SH-SY5Y (cell line): Measurements from ENCODE around the gene CNTN5.

ENCODE experiments used
- GATA2 ChIP-seq: IDR thresholded peaks from 2 replicates; pipeline ENCODE4 v1.6.1; 2011; ENCODE audit warnings: mild to moderate bottlenecking, low read depth, low read length
- GATA3 ChIP-seq: IDR thresholded peaks from 2 replicates; pipeline ENCODE4 v1.6.1; 2011; ENCODE audit warnings: low read depth, mild to moderate bottlenecking, low read length, moderate library complexity

CNTN5 gene

DNA sequence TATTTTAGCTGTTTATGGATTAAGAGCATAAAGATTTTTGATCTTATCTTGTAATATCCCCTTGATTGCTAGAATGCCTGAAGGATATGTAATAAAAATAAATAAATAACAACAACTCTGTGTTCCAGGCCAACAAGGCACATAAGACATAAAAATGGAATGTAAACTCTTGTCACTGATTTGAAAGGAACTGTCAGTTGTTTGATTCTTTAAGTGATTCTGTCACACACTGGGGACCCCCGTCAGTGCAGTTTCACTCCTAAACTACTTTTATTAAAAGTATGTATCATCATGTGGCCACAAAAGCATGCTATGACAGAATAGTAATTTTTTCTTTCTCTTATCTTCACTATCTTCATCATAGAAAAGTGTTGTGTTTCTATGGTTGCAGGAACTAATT is 572.4 kb downstream of the CNTN5 start:
- no peak for TF ChIP-seq GATA3
- TF ChIP-seq GATA2 = no peak

DNA sequence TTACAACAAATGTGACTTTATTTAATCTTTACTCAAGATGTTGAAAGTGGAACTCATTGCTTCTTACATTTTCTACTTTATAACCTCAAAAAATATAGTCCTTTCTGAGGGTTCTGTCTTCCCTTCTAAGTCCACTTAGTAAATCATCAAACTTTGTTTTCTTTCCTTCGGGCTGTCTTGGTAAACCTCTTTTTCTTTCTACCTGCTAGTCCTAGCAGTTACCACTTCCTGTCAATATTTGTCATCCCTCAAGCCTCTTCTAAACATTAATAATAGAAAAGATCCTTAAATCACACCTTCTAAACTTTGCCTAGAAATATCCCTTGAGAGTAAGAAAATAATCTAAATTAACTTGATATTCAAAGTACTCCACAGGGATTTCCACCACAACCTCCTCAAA is 580.4 kb downstream of the CNTN5 start:
- no peak for TF ChIP-seq GATA3
- no peak for TF ChIP-seq GATA2

DNA sequence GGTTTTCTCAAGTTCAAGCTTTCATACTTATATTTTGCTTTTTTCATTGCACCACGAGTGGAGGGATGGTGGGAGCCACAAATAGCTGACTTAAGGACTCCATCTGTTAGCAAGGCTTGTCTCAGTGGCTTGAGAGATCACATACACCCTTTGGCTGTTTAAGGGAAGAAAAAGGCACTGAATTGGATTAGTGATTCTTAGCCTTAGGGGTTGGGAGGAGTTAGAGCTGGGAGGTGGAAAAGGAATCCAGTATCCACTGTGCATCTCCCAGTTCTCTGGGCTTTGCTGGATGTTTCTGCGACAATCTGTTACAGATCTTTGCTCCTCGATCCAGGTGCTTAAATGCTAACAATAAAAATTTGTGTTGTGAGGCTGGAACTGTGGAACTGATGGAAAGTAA is 593.6 kb downstream of the CNTN5 start:
- TF ChIP-seq GATA2 (no peak), GATA3 (no peak)

DNA sequence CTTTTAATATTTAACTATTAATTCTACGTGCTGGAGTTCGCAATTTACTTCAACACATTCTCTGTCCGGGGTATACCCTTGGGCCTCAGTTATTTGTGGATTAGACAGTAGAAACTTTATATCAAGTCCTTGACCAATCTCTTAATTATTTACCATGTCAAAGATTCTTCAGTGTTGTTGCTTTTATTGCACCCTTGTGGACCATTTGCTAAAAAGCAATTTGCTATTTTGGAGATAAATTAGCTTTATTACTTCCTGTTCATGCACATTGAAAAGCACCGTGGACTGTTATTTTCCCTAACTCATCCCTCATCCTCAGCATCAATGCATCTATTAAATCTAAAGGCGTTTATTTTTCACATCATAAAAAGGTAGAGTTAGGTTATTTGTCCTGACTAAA is 609.9 kb downstream of the CNTN5 start:
- no peak for TF ChIP-seq GATA2
- TF ChIP-seq GATA3 = no peak

DNA sequence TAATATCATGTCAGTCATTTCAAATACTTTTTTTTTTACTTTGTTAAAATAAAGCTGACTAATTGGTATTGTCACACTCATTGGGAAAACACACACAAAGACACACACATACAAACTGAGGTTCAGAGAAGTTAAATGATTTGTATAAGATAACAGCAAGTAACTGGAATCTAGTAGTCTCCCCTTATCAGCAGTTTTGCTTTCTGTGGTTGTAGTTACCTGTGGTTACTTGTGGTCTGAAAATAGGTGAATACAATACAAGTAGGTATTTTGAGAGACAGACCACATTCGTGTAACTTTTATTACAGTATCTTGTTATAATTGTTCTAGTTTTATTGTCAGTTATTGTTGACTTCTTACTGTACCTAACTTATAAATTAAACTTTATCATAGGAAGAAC is 610.9 kb downstream of the CNTN5 start:
- TF ChIP-seq GATA3 = no peak
- no peak for TF ChIP-seq GATA2

DNA sequence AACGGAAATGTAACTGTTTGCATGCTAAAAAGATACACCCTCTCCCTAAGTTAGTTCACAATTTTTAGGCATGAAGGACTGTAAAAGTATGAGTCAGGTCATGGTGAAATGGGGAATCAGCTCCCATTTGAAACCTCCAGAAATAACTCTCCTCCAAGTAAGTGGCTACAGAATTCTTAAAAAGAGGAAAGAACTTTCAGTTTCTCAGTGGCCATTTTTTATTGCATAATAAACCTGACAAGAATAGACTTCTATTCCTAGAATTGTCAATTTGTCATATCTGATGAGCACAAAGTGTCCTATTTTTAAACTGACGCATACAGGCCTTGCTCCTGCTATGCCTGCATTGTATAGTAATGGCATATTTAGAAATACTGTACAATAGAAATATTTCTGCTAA is 612.2 kb downstream of the CNTN5 start:
- TF ChIP-seq GATA2 (no peak), GATA3 (no peak)

DNA sequence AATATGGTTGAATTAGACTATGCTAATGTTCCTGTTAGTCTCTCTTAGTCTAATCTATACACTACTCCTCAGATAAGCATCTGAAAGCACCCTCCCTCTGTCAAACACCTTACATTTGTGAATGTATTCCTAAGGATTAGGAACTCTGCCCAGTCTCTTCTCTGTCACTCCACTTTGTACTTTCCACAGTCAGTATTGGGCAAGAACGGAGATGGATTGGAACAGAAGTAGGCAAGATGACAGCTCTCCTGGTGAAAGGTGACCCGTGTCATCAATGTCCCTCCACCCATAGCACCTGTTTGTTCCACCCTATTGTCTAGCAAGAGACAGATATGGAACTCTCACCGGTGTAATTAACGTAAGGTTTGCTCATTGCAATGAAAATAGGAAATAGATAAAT is 613.8 kb downstream of the CNTN5 start:
- no peak for TF ChIP-seq GATA2
- no peak for TF ChIP-seq GATA3

DNA sequence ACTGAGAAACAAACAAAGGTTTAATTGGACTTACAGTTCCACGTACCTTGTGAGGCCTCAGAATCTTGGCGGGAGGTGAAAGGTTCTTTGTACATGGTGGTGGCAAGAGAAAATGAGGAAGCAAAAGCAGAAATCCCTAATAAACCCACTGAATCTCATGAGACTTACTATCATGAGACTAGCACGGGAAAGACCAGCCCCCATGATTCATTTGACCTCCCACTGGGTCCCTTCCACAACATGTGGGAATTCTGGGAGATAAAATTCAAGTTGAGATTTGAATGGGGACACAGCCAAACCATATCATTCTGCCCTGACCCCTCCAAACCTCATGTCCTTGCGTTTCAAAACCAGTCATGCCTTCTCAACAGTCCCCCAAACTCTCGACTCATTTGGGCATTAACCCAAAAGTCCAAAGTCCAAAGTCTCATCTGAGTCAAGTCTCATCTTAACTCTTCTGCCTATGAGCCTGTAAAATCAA is 617.4 kb downstream of the CNTN5 start:
- TF ChIP-seq GATA2 (no peak), GATA3 (no peak)

DNA sequence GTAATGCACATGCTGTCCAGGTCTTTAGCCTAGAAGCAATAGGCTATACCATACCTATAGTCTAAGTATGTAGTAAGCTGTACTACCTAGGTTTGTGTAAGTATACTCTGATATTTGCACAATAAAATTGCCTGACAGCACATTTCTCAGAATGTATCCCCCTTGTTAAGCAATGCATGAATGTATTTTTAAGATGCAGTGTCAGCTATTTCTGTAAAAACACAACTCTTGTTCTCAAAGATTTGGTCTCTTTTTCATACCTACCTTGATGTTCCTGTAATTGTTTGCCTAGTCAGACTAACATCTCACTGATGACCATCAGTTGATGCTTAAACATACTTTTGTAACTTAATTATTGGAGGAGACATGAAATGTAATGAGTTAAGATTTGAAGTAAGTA is 619.9 kb downstream of the CNTN5 start:
- TF ChIP-seq GATA3 (no peak), GATA2 (no peak)

DNA sequence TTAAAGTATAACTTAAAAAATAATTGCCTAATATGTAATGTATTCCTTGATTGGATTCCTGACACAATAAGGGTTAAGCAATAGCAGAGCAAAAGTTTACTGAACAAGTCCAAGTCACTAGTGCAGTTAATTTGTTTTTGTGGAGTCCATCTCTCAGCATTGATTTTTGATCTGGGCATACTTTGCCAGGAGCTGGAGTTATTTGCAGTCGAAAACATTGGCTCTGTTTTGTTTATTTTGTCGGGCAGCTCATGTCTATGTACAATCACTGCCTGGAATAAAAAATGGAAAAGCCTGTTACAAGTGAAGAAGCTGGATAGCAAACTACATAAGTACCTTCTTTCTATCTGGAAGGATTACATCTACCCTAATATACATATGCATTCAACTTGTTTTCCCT is 625.2 kb downstream of the CNTN5 start:
- TF ChIP-seq GATA2 = no peak
- TF ChIP-seq GATA3 = no peak

DNA sequence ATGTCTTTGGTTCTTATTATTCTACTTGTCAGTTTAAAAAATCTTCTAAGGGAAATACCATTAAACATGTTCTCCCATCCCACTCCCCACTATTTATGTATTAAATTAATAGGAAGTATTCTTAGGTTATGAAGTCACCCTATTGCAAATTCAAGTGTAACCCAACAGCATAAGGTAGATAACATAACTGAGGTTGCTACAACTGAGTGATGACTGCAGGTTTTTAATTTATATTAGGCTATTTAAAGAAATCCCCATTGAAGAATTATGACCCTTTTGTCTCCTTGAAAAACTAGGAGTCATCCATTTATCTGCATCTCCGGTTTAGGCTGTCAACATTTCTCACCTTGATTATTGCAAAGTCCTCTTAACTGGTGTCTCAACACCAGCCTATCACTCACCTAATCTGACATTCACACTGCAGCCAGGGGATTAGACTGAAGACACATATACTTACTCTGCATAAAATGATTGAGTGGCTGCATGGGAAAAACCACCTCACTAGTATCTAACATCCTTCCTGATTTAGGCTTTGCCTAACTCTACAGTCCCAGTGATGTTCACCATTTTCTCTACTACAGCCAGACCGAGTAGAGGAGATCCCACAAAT is 649.4 kb downstream of the CNTN5 start:
- TF ChIP-seq GATA2 (no peak), GATA3 (no peak)

DNA sequence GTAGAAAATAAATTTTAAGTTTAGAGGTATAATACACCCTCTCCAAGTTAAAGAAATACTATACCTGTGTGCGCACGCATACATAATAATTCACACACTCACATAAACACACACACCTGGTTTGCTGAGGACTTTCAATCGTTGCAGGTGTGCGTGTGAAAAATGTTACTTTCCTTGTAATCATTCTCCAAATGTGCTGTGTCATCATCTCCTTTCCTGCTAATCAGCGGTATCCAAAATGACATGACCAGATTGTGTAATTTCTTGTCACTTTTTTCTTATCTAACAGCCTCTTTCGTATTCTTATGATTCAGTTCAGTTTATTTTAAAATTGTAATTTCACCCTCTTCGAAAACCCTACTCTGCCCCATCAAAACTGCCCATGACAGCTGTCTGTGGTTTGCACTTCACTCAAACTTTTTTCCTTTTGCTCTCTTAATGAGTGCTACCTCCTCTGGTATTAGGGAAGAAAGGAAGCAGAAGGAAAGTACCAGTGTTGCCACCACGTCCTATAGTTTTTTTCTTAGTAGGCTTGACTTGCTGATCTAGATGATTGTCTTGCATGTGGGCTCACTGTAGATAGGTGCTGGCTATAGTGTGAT is 651.2 kb downstream of the CNTN5 start:
- no peak for TF ChIP-seq GATA2
- TF ChIP-seq GATA3 = no peak

DNA sequence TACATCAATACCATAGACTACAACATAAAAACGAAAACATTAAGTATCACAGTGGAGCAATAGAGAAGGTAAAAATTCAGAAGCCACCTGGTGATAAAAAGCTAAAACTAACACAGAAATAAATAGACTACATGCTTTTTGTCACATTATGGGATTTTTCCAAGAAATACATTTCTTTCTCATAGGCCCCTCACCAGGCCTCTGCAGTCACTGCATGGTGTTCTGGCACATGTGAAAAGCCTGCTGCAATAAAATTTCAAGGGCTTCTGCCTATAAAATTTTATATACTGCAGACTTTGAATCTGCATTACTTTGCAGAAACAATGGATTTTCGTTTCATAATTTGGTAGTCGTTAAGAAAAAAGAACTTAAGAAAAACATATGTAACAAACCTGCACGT is 655.5 kb downstream of the CNTN5 start:
- TF ChIP-seq GATA2 = no peak
- no peak for TF ChIP-seq GATA3

DNA sequence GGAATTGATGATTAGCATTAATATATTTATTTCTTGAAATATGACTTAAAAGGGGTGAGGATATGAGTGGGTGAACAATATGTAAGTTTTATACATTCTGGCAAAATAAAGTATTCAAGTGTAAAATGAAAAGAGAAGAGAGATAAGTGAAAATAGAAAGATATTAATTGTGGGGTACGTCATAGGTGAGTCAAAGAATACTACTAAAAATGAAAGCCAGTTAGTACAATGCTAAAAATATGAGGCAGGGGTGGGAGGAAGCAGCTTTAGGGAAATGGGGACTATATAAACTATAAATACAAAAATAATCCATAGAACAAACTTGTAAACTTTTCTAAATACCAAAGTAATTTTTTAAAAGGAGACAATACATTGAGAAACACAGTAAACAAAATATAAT is 661.4 kb downstream of the CNTN5 start:
- TF ChIP-seq GATA2 = no peak
- no peak for TF ChIP-seq GATA3

DNA sequence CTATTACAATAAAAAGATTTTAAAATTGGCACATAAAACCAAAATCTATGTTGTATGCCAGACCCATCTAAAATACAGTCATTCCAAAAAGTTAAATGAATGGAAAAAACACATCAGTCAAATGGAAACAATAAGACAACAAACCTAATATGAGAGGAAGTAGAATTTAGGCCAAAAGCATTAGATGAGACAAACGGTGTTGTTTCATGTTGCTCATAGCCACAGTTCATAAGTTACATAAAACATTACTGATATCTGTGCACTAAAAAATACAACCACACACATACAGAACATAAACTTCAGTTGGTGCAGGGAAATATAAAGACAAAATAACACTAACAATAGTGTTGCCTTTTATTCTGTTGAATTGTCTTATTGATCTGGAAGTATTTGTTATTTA is 661.9 kb downstream of the CNTN5 start:
- TF ChIP-seq GATA3 = no peak
- TF ChIP-seq GATA2 = no peak

DNA sequence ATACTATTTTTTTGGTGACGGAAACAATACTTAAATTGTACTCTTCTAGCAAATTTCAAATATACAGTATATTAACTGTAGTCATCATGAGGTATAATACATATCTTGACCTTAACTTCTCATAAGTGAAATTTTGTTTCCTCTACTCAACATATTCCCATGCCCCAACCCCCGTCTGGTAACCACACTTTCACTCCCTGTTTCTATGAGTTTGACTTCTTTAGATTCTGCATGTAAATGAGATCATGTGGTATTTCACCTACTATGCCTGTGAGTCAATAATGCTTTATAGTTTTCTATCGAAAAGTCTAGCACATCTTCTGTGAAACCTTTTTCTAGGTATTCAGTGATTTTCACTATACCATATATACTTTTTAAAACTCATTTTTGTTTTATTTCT is 663.2 kb downstream of the CNTN5 start:
- no peak for TF ChIP-seq GATA3
- TF ChIP-seq GATA2 = no peak

DNA sequence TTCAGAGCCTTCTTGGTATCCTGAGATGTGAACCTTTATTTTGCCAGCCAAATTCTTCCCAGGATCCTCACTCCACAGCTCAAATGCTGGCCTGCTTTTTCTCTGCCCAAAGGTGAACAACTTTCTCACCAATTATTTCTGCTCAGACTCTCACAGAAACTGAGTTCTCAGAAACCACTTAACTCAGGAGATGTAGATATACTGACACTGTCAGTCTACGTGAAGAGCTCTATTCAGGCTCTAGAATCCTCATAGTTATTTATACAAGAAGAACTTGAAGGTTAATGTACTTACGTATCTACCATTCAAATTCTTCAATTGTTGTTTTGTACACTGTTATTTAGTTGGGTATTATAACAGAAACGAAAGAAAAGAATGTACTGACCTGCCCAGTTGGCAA is 666.1 kb downstream of the CNTN5 start:
- TF ChIP-seq GATA2 = no peak
